Type B pancreatic cell (in vitro differentiated cells): Measurements from ENCODE around the gene PRAMEF9. TPM values are rescaled to one million over a fixed set of nuclear protein-coding genes. Genes with fewer than 3 reads are reported as not detected.
"Not testable (repeated sequence)": the region's sequence is repeated elsewhere in the genome, so short reads cannot be mapped to it uniquely, and the experiment has no call there.

ENCODE experiments used
- DNase-seq: peaks from one replicate; pipeline ENCODE4 v3.0.0; 2021; ENCODE audit warnings: mixed read lengths; ENCODE audit not compliant: unreplicated experiment; ENCODE audit errors: extremely low spot score
- H3K27ac Mint-ChIP-seq: 2 replicates; pipeline ENCODE4 v1.8.0; 2021; ENCODE audit warnings: mild to moderate bottlenecking, mixed read lengths
- H3K27me3 Mint-ChIP-seq: 2 replicates; pipeline ENCODE4 v1.8.0; 2021; ENCODE audit warnings: mixed read lengths
- H3K36me3 Mint-ChIP-seq: 2 replicates; pipeline ENCODE4 v1.8.0; 2021; ENCODE audit warnings: mixed read lengths
- H3K4me1 Mint-ChIP-seq: one replicate; pipeline ENCODE4 v1.8.0; 2021; ENCODE audit warnings: mixed read lengths; ENCODE audit not compliant: unreplicated experiment
- H3K4me3 Mint-ChIP-seq: 2 replicates; pipeline ENCODE4 v1.8.0; 2021; ENCODE audit warnings: mild to moderate bottlenecking, mixed read lengths
- H3K9me3 Mint-ChIP-seq: 2 replicates; pipeline ENCODE4 v1.8.0; 2021; ENCODE audit warnings: mixed read lengths
- long read RNA-seq: library from polyadenylated mRNA; unstranded; transcript quantifications from one replicate; pipeline ENCODE4 v2.0.0, GENCODE V29; 2020
- total RNA-seq: library from RNA; stranded (reverse); gene quantifications from 2 replicates; pipeline ENCODE4 v1.2.1, GENCODE V29; 2021; ENCODE audit warnings: low replicate concordance
- TF ChIP-seq, protein P1 (sequence below): fragments of 200-600 bp; sonication (generic); conservative IDR thresholded peaks from 2 replicates; pipeline ENCODE4 v1.5.0; 2021; ENCODE audit warnings: antibody characterized with exemption, mild to moderate bottlenecking

The PRAMEF9 gene
- total RNA-seq, result not detected in 2 replicates
- long read RNA-seq, result 0 reads

DNA sequence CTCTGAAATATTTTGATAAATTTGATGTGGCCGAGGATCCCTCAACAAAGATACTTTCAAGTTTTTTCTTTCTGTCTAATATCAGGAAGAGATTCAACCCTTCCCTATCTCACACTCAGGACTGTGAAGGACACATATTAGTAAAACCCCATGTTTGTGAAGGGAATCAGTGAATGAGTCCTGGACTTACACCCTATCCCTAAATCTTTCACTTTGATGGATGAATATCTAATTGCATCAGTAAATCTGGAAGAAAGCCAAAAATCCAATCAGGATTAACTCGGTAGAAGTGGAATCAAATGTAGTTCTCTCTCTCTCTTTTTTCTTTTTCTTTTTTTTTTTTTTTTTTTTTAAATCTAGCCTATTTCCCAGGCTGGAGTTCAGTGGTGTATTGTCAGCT is at the start of gene PRAMEF9:
Gene PRAMEF9, plus strand, starts transcription at position 301 of the 400 bp plus-strand sequence. CDS start 3,433 bp downstream, outside the sequence.
- not testable (repeated sequence) for DNase-seq, H3K4me1 Mint-ChIP-seq, H3K36me3 Mint-ChIP-seq, H3K4me3 Mint-ChIP-seq, H3K27ac Mint-ChIP-seq, H3K27me3 Mint-ChIP-seq, H3K9me3 Mint-ChIP-seq

- not testable (repeated sequence) for H3K4me1 Mint-ChIP-seq, H3K4me3 Mint-ChIP-seq, H3K27me3 Mint-ChIP-seq, H3K27ac Mint-ChIP-seq, H3K9me3 Mint-ChIP-seq, H3K36me3 Mint-ChIP-seq, DNase-seq
Observed at GRCh38 chr1:13155909-13156308, 15.7 kb upstream of the PRAMEF9 start, which contains the start of gene PRAMEF26. PRAMEF26 (minus strand) TSS chr1:13156009; CDS start chr1:13153095, 2,914 bp downstream.

DNA sequence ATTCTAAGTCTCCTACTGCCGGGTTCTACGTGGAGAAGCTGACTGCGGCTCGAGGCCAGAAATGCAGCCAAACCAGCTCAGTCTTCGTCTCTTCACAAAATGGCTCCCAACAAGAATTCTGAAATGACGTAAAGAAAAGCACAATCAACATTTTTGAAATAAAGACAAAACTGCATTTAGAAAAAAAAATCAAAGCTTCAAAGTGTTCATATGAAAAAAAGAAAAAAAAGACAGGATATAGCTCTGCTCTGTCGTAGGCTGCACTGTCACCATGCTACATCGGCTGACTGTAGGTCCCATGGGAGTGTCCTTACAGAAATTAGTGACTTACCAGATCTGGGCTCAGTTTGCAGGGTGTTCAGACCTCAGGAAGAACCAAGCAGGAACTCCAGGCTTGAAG is 6.1 kb upstream of the PRAMEF9 start, which contains the start of gene HNRNPCL4:
Gene HNRNPCL4, minus strand, starts transcription at position 101 of the 400 bp plus-strand sequence. CDS start 164 bp downstream, outside the sequence.
- H3K4me3 Mint-ChIP-seq, H3K9me3 Mint-ChIP-seq, H3K27ac Mint-ChIP-seq, H3K36me3 Mint-ChIP-seq, H3K27me3 Mint-ChIP-seq, DNase-seq, H3K4me1 Mint-ChIP-seq: not testable (repeated sequence)

GRCh38 chr1:13201309-13201708 is 29.7 kb downstream of the PRAMEF9 start, which contains the start of gene PRAMEF13:
PRAMEF13 (minus strand) TSS chr1:13201409; CDS start chr1:13199589, 1,820 bp downstream.
- not testable (repeated sequence) for H3K4me1 Mint-ChIP-seq, H3K9me3 Mint-ChIP-seq, H3K4me3 Mint-ChIP-seq, H3K27ac Mint-ChIP-seq, DNase-seq, H3K36me3 Mint-ChIP-seq, H3K27me3 Mint-ChIP-seq

GRCh38 chr1:13208712-13209111 is 37.1 kb downstream of the PRAMEF9 start:
- H3K9me3 Mint-ChIP-seq, H3K27ac Mint-ChIP-seq, H3K4me1 Mint-ChIP-seq, H3K36me3 Mint-ChIP-seq, H3K4me3 Mint-ChIP-seq, H3K27me3 Mint-ChIP-seq, DNase-seq: not testable (repeated sequence)

DNA sequence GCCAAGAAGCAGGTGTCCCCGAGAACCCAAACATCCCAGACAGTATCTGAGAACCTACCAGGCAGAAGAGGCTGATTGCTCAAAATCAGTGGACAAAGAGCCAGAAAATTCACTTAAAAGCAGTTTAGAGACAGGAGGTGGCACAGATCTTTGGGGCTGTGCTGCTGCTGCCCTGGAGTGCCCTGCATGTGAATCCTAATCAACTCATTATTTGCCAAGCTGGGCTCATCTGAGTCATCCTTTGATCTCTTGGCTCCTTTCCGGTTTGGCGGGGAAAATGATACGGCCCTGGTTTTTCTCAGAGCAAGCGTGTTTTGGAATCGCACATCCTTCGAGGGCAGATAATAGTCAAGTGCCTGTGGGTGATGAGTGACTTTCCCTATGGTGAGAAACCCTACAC is 45.0 kb downstream of the PRAMEF9 start:
- not testable (repeated sequence) for H3K4me3 Mint-ChIP-seq, DNase-seq, H3K27me3 Mint-ChIP-seq, H3K36me3 Mint-ChIP-seq, H3K4me1 Mint-ChIP-seq, H3K9me3 Mint-ChIP-seq, H3K27ac Mint-ChIP-seq

DNA sequence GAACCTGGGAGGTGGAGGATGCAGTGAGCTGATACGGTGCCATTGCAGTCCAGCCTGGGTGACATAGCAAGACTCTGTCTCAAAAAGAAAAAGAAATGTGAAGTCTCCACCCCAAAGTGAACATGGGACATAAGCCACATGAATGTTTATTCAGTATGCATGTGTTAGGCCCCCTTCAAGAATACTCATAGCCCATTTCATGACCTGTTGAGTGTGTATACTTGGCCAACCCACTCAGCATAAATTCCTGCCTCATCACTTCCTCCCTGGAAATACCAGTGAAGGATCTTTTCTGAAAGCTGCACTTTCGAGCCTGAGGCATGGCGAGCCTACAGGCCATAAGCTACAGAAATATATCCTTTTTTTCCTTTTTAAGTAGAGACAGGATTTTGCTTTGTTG is 47.6 kb downstream of the PRAMEF9 start:
- not testable (repeated sequence) for H3K4me1 Mint-ChIP-seq, H3K9me3 Mint-ChIP-seq, DNase-seq, H3K36me3 Mint-ChIP-seq, H3K27ac Mint-ChIP-seq, H3K27me3 Mint-ChIP-seq, H3K4me3 Mint-ChIP-seq

GRCh38 chr1:13222788-13223187 is 51.1 kb downstream of the PRAMEF9 start:
- peaks cover 12% of the 10 kb centered on the region for H3K9me3 Mint-ChIP-seq
- not testable (repeated sequence) for H3K27me3 Mint-ChIP-seq, H3K4me1 Mint-ChIP-seq, H3K4me3 Mint-ChIP-seq, H3K27ac Mint-ChIP-seq, DNase-seq, H3K36me3 Mint-ChIP-seq

- peaks cover 12% of the 10 kb centered on the region for H3K9me3 Mint-ChIP-seq
- H3K36me3 Mint-ChIP-seq, result no peaks in the 10 kb centered on the region
- H3K27ac Mint-ChIP-seq, result no peak overlapping the region
- H3K27me3 Mint-ChIP-seq, result no peaks in the 10 kb centered on the region
- TF ChIP-seq, protein P1, sequence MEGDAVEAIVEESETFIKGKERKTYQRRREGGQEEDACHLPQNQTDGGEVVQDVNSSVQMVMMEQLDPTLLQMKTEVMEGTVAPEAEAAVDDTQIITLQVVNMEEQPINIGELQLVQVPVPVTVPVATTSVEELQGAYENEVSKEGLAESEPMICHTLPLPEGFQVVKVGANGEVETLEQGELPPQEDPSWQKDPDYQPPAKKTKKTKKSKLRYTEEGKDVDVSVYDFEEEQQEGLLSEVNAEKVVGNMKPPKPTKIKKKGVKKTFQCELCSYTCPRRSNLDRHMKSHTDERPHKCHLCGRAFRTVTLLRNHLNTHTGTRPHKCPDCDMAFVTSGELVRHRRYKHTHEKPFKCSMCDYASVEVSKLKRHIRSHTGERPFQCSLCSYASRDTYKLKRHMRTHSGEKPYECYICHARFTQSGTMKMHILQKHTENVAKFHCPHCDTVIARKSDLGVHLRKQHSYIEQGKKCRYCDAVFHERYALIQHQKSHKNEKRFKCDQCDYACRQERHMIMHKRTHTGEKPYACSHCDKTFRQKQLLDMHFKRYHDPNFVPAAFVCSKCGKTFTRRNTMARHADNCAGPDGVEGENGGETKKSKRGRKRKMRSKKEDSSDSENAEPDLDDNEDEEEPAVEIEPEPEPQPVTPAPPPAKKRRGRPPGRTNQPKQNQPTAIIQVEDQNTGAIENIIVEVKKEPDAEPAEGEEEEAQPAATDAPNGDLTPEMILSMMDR, result no peak
- DNase-seq, result peak; percentile 62
- no peaks in the 10 kb centered on the region for H3K4me1 Mint-ChIP-seq
- no peak overlapping the region for H3K4me3 Mint-ChIP-seq
Observed at GRCh38 chr1:13224480-13225060, 52.9 kb downstream of the PRAMEF9 start.

- not testable (repeated sequence) for H3K27me3 Mint-ChIP-seq, H3K4me3 Mint-ChIP-seq, H3K4me1 Mint-ChIP-seq, H3K36me3 Mint-ChIP-seq, H3K27ac Mint-ChIP-seq
- peaks cover 12% of the 10 kb centered on the region for H3K9me3 Mint-ChIP-seq
- peak; percentile 66 for DNase-seq
Observed at GRCh38 chr1:13225675-13226204, 54.1 kb downstream of the PRAMEF9 start, which contains the start of gene PRAMEF18. PRAMEF18 (minus strand) TSS chr1:13226154; CDS start chr1:13226106, 48 bp downstream.

DNA sequence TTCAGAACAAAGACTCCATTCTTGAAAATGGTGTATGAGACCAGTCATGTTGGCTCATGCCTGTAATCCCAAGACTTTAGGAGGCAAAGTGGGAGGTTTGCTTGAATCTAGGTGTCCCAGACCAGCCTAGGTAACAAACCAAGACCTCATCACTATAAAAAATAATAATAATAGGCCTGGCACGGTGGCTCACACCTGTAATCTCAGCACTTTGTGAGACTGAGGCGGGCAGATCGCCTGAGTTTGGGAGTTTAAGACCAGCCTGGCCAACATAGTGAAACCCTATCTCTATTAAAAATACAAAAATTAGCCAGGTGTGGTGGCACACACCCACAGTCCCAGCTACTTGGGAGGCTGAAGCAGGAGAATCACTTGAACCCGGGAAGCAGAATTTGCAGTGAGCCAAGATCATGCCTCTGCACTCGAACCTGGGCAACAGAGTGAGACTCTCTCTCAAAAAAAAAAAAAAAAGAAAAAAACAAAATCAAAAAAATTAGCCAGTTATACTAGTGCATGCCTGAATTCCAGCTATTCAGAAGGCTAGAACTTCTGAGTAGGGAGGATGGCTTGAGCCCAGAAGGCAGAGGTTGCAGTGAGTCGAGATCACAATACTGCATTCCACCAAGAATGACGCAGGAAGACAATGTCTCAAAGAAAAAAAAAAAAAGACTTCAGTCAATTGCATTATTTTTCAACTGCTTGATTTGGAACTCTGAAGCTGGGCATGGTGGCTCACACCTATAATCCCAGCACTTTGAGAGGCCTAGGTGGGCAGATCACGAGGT is 55.8 kb downstream of the PRAMEF9 start:
- H3K36me3 Mint-ChIP-seq, H3K4me1 Mint-ChIP-seq, H3K4me3 Mint-ChIP-seq, H3K27me3 Mint-ChIP-seq, H3K27ac Mint-ChIP-seq: not testable (repeated sequence)
- H3K9me3 Mint-ChIP-seq, result peaks cover 12% of the 10 kb centered on the region
- DNase-seq, result peak; percentile 45
